HT1080 (cell line): ENCODE data around the gene ANKRD28. TPM values are rescaled to one million over a fixed set of nuclear protein-coding genes. Genes with fewer than 3 reads are reported as not detected.
"Not testable (repeated sequence)": the region's sequence is repeated elsewhere in the genome, so short reads cannot be mapped to it uniquely, and the experiment has no call there.

Experiments
- DNase-seq: peaks from one replicate; pipeline ENCODE4 v3.0.0-alpha.2; 2015; ENCODE audit warnings: low read depth
- total RNA-seq: library from RNA; depleted of rRNA; stranded (reverse); fragments of >200 nt; shearing (Covaris generic); gene quantifications from 2 replicates; pipeline ENCODE4 v1.2.3, GENCODE V29; 2014

ANKRD28 gene
- total RNA-seq, 1 experiment from 2014 or later, result 98.7 TPM

DNA sequence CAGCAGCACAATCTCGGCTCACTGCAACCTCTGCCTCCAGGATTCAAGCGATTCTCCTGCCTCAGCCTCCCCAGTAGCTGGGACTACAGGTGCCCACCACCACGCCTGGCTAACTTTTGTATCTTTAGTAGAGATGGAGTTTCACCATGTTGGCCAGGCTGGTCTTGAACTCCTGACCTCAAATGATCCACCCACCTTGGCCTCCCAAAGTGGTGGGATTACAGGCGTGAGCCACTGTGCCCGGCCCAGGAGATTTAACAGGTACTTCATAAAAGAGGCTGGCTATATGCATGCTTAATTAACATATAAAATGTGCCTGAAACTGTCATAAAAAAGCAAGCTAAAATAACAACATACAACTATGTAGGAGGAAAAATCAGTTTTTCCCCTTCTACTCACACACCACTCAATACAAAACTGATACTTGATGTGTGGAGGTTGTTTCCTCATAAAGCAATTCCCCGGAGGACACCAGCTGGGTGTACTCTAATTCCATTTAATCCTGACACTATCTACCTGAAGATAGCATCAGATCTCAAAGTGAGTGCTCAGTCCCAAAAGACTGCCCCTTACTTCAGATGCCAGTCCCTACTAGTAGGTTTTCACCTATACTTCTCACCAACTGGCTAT, 22.7 kb downstream of the ANKRD28 start:
- DNase-seq, result not testable (repeated sequence)

DNA sequence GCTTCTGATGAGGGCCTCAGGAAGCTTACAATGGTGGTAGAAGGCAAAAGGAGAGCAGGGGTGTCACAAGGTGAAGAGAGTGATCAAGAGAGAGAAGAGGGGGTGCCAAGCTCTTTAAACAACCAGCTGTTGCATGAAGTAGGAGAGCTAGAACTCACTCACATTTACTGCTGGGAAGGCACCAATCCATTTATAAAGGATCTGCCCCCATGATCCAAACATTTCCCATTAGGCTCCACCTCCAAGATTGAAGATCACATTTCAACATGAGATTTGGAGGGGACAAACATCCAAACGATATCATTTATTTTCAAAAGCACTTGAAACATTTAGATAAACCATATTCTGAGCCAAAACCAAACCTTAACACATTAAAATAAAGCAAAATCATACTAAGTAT, 26.3 kb downstream of the ANKRD28 start:
- no peak for DNase-seq

DNA sequence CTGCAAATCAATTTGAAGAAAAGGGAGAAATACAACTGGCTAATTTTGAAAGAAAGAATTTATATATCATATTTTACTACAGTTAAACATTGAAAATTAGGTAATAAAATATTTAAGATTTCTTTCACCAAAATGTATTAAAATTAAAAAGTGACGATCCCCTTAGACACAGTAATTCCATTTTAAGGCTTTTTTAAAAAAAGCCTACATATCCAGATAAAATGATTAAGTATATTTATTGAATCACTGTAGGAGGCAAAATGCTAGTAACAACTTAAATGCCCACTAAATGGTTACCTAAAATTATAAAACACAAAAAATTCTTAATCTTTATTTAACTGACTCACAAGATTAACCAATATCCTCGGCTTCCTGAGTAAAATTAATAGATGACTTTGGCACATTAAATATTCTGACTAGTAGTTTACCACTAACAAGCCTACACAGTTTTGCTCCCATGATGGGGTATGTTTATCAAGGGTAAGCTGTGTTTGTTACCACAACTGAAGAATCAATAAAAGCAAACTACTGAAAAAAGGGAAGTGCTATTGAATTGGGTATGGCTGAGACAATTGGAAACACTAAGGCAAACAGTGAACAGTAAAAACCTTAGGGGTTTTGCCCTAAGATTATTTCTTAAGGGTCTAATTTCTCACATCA, 28.4 kb downstream of the ANKRD28 start:
- no peak for DNase-seq

DNA sequence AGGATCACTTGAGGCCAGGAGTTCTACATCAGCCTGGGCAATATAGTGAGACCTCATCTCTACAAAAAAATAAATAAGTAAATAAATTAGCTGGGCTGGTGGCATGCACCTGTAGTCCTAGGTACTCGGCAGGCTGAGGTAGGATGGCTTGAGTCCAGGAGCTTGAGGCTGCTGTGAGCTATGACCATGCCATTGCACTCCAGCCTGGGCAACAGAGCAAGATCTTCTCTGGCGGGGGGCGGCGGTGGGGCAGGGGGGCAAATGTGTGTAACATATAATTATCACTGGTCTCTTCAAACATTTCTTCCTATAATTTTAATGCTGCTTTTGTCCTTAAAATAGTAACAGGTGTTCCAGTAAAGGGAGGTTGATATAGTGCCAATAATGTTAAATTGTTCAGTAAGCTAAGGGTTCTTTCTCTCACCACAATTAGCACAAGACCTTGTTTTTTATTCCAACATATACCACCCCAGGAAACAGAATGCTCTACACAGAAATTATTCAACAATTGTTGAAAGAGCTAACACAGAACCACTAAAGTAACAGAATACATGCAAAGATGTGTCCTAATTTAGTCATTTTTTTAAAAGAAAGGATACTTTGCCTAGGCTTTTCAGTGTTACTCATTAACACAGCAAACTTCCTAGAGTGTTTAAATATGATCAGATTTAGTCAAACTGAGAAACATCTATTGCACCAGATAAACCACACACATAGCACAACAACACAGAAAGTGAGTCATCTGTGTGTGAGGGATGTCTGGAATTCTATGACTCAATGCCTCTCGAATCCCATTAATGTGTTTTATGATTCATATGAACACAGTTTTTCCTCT, 29.1 kb downstream of the ANKRD28 start:
- peak; percentile 96 for DNase-seq

DNA sequence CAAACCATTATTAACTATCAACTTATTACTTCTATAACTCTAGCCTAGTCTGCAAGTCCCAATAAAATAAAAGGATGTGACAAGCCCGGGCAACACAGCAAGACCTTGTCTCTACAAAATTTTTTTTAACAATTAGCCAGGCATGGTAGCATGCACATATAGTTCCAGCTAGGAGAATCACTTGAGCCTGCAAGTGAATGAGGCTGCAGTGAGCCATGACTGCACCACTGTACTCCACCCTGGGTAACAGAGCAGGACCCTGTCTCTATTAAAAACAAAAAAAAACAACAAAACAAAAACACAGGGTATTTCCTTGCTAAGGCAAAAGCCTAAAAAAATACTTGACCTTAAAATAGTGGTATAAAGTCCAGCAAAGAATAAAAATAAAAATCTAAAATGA, 31.4 kb downstream of the ANKRD28 start:
- DNase-seq, result no peak

DNA sequence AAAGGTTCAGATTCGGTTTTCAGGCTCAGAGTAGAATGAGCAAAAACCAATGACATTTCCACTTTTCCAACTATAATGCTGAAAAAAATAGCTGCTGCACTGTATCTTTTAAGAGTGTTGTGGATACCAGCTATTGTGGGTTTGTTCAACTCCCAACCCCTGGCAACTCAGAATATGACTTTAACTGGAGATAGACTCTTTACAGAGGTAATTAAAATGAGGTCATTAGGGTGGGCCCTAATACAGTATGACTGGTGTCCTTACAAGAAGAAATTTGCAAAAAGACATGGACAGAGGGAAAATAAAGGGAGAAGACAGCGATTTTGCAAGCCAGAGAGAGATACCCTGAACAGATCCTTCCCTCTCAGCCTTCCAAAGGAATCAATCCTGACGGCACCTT, 39.5 kb downstream of the ANKRD28 start:
- DNase-seq, result no peak

DNA sequence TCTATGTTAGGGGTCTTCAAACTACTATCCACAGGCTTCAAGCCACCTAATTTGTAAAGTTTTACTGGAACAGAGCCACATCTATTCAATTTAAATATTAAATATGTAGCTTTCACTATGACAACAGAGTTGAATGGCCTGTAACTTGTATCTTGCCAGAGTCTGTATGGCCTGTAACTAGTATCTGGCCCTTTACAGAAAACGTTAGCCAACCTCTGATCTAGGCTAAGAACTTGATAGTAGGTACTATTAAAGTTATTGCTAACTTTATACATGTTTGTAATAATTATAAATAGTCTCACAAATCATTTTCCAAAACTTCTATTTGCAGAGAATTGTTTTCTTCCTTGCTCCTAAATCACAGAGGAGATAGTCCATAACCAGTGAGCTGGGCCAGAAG, 40.0 kb downstream of the ANKRD28 start:
- DNase-seq, result no peak

DNA sequence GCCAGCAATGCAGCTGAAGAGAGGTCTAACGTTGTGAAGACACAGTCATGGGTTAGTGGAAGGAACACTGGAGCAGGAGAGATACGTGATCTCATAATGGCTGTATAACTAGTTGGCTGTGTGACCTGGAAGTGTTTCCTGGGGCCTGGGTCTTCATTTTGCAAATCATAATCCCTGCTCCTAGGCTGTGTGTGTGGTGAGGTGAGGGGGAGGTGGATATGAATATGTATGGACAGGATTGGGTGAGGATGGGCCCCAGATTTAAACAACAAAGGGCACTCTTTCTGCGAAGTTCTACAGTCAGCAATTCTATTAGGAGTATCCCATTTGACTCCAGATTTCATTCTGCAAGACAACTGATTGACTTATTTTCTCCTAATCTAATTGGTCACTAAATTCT, 41.3 kb downstream of the ANKRD28 start:
- no peak for DNase-seq

DNA sequence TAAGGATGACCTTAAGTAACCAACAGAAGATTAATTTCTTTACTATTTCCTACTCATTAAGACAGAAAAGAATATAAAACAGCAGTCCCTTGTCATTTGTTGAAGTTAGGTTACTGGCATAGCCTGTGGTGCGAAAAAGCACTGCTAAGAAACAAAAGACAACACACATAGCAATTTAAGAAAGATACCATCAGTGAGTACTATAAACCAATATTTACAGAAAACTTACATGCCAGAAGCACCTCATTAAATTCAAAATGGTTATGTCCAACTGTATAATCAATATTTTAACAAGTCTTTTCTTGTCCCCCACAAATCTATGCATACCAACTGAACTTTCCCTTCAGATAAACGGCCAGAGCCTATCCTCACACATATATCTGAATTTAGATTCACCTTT, 42.0 kb downstream of the ANKRD28 start:
- no peak for DNase-seq

DNA sequence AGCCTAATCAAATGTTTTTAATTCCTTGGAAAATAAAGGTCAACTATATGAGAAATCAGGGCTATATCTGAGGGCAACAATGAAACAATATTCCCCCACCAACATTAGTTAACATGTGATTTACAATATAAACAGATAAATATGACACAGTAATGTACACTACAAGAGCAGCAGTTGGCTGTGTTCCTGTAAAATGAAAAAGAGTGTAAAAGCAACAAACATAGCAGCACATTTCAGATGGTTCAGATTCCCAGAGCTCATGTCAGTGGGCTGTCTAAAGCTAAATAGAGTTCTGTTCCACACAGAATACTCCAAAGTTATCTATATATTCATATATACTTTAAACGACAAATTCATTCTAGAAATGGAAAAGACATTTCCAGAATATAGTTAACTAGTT, 42.6 kb downstream of the ANKRD28 start:
- DNase-seq, result no peak

DNA sequence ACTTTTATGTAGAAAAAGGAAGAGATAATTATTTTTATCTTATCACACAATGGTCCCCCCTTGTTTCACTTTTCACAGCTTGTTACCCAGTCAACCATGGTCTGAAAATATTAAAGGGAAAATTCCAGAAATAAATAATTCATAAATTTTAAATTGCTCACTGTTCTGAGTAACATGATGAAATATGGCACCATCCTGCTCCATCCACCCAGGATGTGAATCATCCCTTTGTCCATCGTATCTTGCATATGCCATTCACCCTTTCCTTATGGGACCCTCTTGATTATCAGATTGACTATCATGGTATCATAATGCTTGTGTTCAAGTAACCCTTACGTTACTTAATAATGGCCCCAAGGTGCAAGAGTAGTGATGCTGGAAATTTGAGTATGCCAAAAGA, 43.7 kb downstream of the ANKRD28 start:
- DNase-seq, result no peak

DNA sequence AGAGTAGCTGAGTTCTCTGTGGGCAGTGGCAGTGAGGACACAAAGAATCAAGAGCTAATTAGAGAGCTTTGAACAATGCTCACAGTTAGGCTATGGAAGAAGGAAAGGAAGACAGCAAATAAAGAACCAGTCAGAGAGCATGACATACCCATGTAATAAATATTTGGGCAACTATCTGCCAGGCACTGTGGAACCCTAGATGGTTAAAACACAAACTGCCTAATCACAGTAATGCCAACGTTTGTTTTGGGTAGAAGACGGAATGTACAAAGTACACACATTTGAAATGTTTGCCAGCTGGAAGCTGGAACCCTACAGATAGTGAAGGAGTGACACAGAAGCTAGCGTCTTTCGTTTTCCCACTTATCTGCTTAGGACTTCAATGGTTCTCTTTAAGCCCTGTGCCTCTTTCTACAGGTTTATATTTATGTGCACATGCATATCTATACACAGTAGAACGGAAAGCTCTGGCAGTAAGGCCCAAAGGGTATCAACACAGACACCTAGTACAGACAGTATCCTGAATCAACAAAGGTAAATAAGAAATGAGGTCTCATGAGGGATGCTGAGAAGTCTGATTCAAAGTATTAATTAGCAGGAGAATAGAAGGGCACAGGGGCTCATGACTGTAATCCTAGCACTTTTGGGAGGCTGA, 44.6 kb downstream of the ANKRD28 start:
- DNase-seq, result no peak

DNA sequence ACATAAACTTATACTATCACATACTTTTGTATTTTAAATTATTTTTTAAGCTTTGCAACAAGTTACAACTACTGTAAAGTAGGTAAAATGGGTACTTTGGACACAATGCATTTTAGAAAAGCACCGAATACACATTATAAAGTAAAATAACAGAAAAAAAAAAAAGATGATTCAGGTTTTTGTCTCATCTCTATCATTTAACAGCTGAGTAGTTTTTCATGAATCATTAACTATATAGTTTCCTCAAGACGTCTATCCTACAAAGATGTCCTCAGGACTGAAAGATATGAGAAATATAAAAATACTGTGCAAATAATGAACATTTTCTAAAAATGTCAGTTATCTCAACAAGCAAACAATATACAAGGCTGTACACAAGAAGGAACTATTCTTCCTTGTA, 46.9 kb downstream of the ANKRD28 start:
- no peak for DNase-seq

DNA sequence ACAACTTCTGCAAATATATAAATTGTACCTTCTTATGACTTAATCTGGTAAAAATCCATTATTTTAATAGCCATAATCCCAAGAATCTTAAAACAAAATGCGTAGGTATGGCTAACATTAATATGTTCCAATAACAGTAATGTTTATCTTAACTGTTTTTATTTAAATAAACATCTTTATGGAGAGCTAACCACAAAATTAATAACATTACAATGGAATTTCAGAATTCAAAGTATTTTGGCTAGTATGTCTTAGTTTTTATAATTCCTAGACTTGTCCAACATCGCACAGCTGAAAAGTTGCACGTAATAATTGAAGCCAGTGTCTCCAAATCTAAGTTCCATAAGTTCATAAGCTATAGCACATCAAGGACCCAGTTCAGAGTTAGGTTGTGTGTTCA, 47.6 kb downstream of the ANKRD28 start:
- no peak for DNase-seq

DNA sequence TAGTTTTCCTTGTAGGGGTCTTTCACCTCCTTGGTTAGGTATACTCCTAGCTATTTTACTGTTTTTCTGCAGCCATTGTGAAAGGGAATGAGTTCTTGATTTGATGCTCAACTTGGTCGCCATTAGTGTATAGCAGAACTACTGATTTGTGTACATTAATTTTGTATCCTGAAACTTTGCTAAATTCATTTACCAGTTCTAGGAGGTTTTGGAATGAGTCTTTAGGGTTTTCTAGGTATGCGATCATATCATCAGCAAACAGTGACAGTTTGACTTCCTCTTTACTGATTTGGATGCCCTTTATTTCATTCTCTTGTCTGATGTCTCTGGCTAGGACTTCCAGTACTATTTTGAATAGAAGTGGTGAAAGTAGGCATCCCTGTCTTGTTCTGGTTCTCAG, 51.9 kb downstream of the ANKRD28 start:
- not testable (repeated sequence) for DNase-seq

DNA sequence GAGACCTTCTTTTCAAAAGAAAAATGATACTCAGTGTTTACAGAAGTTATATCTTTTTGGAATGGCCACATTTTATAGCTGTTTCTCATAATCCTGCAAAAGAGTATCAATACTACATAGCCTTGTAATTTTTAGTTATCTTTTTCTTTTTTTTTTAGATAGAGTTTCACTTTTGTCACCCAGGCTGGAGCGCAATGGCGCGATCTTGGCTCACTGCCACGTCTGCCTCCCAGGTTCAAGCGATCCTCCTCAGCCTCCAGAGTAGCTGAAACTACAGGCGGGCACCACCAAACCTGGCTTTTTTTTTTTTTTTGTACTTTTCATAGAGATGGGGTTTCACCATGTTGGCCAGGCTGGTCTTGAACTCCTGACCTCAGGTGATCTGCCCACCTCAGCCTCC, 53.6 kb downstream of the ANKRD28 start:
- DNase-seq, result no peak

DNA sequence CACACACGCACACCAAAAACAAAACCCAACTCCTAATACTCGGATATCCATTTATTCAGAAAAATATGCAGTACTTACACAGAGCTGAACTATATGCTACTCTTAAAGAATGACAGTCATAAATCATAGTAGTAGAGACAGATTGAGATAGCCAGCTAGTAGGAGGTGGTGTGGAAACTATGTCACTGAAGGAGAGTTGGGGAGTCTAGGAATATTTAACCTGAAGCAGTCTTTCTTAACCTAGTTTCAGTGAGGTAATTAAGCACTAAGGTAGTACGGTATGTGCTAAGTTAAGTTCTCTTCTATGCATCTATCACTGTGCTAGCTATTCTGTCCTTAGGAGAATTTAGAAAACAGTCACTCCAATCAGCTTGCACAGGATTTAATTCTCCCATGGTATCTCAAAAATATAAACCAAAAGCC, 54.2 kb downstream of the ANKRD28 start:
- no peak for DNase-seq

DNA sequence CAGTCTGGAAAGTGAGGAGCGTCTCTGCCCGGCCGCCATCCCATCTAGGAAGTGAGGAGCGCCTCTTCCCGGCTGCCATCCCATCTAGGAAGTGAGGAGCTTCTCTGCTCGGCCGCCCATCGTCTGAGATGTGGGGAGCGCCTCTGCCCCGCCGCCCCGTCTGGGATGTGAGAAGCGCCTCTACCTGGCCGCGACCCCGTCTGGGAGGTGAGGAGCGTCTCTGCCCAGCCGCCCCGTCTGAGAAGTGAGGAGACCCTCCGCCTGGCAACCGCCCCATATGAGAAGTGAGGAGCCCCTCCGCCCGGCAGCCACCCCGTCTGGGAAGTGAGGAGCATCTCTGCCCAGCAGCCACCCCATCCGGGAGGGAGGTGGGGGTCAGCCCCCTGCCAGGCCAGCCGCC, 55.5 kb downstream of the ANKRD28 start:
- DNase-seq, result not testable (repeated sequence)

DNA sequence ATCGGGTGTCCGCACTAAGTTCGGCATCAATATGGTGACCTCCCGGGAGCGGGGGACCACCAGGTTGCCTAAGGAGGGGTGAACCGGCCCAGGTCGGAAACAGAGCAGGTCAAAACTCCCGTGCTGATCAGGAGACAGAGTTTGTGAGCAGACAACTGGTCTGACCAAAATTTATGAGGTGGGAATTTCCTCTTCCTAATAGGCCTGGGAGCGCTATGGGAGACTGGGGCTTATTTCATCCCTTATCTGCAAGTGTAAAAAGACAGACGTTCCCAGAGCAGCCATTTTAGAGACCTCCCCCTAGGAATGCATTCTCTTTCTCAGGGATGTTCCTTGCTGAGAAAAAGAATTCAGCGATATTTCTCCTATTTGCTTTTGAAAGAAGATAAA, 59.2 kb downstream of the ANKRD28 start:
- DNase-seq, result not testable (repeated sequence)

DNA sequence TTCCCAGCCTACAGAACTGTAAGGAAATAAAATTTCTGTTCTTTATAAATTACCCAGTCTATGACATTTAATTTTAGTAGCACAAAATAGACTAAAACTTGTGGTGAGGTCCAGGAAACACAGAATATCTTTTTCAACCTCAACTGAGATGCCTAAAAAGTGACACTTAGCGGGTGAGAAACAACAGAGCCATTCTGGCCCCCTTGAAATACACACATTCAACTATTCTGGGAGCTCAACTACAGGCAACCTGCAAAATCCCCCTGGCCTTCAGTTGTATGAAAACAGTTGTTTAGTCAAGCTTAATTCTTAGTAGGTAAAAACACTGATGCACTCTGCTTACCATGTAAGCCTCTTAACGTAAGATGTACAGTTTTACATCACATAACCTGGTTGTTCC, 66.8 kb downstream of the ANKRD28 start:
- DNase-seq, result no peak

DNA sequence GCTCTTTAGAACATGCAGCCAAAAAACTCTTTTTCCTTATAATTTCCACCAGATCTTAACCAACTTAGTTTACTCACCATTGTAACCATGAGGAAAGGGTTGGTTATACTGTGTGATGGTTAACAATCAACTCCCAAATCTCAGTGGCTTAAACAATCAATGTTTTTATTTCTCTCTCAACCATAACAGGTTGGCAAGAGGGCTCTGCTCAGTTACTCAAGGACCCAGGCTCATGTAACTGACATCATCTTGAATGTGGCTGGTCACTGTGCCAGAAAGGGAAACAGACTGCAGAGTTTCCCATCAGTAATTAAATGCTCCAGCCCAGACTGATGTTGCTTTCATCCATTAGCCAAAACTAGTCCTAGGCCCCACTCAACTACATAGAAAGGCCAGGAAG, 69.0 kb downstream of the ANKRD28 start:
- DNase-seq, result no peak

DNA sequence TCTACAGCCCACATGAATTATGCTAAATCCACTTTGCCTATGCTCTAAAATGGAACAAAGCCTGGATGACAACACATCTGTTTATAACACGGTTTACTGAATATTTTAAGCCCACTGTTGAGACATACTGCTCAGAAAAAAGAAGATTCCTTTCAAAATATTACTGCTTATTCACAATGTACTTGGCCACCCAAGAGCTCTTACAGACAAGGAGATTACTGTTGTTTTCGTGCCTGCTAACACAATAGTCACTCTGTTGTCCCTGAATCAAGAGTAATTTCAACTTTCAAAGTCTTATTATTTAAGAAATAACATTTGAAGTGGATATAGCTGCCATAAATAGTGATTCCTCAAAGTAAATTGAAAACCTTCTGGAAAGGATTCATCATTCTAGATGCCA, 70.9 kb downstream of the ANKRD28 start:
- no peak for DNase-seq
